Right hindlimb (tissue), 1 donor: ENCODE data around the gene LDLRAD3.
A peak's percentile ranks its signal among the peaks of the same experiment; 100 is the strongest.

Experiments used
- DNase-seq: peaks from one replicate; pipeline ENCODE4 v3.0.0-alpha.2; 2018

The LDLRAD3 gene

DNA sequence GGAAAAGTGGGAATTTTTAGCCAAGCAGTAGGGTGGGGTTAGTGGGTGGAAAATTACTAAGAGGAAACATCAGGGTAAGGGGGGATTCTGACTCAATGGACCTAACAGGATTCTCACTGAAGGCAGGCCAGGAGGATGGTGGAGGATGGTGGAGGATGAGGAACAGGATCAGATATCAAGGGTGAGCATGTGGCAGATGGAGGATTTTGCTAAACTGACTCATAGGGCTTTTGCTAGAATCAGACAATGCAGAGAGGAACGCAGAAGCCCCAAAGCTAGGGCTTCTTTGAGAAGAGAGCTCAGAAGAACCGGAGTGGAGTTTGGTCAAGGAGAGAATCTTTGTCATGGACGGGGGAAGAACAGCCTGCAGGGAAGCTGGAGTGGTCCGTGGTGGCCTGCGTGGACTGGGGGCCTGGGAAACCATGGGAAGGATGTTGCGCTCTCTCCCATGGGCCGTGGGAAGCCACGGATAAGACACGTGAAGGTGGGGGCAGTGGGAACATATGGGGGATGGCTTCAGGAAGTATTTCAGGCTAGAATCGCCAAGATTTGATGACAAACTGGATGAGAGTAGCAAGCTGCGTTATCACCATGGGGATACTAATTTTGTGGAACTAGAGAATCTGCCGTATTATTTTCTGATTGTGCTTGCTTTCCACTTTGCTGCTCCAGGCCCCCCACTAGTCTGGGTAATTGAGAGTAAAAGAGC, 165.2 kb downstream of the LDLRAD3 start:
- DNase-seq, result no peak

DNA sequence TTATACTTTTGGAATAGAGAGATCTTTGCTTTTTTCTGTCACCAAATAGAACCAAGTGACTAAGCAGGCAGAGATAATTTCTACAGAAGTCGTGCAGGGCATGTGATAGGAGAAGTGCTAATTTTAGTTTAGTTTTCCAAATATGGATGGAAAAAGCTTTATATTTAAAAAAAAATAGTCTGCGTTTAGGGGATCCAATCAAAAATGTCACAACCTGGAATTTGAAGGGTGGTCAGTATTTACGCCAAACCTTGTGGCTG, 165.7 kb downstream of the LDLRAD3 start:
- no peak for DNase-seq

DNA sequence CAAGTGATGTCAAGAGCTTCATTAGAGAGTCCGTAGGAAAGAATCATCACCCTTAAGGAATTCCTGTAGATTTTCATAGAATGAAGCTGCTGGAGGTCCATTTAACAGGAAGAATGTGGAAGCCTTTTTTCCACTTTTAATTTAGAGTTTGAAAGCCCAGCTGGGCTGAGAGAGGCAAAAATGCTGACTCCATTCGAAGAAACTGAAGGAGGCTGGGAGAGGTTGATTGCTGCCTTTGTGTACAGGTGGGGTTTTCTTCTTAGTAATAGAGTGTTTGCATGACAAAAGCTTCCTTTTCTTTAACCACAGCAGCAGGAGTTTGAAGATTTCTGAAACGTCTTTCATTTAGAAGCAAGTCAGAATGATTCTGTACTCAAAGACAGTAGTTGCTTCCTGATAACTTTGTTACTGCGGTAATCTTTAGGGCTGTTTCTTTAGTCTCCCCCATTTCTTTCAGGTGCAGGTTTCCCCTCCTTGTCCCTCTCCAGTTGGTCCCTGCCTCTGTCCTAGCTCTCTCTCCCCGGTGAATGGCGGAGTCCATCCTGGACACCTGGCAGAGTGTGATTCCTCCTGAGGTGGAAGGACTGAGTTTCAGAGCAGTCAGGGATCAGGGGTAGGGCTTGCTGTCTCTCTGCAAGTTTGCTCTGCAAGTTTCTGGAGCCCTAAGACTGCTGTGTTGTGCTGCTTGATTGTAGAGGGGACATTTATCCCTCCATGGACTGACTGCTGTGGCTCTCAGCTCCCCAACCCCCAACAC, 166.2 kb downstream of the LDLRAD3 start:
- no peak for DNase-seq

DNA sequence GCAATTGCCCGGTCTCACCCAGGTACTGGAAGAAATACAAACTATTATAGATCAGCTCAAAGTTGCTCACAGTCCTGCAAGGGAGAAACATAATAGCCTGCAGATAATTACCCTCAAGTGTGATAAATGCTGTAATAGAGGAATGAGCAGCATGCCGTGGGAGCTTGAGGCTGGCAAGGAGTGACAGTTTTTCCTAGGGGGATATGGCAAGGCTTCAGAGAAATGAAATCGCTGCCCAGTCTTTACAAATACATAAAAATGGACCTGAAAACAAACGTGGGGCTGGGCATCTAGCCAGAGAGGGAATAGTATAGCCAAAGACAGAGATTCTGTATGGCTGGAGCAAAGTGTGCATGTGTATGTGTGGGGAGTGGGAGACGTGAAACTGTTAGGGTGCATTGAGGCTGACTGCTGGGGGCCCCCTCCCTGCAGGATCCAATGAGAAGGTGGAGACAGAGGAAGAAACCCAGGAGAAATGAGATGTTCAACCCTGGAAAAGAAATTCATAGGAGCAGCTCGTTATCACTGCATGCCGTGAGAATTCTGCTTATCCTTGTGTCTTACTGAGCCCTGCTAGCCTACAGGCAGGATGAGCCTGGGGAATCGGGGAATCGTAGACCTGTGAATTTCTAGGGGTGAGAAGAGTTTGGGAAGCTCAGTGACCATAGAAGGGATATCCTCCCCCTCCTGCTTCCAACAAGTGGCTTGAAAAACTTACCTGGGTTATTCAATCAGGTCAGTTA, 167.0 kb downstream of the LDLRAD3 start:
- DNase-seq, result no peak

DNA sequence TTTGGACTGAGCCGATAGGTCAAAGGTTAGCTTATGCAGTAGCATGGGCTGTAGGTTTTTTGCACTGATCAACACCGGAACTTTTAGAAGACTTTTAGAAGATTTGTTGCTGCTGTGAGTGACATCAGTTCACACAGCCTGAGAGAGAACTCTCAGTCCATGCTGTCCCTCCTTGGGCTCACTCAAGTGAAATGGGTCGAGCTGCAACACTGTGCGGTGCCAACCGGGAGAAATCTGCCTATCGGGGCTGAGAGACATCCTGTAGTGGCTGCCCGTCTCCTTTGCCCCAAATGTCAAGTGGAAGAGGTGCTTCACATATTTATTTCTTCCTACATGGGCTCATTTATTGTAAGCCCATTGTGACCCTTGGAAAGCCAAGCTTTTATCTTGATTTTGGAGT, 170.2 kb downstream of the LDLRAD3 start:
- DNase-seq, result no peak

DNA sequence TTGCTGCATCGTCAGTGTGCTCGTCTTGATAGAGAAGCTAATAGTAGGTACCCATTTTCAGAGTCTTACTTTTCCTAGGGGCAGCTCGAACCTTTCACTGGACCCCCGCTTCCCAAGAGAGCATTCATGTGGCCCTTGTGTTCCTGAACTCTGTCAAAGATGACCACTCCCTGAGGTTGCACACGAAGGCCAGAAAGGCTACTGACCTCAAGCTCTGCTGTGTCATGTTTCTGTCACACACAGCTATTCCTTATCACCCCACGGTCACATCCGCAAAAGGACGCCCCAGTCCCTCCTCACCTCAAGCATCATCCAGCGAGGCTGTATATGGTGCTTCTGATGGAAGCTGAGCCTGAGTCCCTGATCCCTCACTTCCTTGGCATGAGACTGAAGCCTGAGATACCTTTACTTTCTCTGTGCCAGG, 171.5 kb downstream of the LDLRAD3 start:
- no peak for DNase-seq

DNA sequence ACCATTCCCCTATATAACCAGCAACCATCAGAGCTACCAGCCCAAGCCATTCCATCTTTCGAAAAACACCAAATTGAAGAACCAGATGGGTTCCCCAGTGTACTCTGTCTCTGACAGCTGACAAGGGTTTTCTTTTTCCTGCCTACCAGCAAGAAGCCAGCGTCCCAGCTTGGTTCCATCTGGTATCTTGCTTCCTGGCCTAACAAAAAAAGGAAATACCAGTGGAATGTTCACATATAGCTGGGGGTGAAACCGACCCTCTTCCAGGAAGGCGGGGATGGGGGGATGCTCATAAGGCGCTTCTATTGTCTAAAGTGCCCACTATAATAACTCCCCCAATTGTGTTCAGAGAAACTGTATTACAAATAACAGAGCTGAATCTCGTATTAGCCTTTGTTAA, 172.3 kb downstream of the LDLRAD3 start:
- DNase-seq, result no peak

DNA sequence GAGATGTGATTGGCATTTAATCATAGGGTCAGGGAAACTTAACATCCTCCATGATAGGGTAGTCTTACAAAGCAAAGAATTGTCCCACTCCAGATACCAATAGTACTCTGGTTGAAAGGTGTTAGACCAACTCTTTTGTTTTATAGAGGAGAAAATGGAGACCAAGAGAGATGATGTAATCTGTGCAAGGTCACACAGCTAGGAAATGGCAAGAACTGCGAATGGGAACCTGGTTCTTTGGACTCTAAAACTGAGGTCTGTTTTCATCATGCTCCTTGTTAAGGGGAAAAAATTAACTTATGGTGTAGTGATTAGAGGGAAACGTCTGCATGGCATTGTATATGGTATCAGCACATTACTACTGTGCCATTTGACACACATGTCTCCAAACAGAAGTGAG, 174.2 kb downstream of the LDLRAD3 start:
- no peak for DNase-seq

DNA sequence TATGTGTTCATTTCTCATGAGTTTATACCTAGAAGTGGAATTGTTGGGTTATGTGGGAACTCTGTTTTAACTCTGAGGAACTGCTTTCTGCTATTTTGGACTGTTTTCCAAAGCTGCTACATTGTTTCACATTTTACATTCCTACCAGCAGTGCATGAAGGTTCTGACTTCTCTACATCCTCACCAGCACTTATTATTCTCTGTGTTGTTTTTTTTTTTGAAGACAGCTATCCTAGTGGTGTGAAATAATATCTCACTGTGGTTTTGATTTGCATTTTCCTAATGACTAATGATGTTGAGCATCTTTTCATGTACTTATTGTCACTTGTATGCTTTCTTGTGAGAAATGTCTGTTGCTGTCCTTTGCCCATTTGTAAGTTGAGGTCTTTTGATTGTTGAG, 175.4 kb downstream of the LDLRAD3 start:
- no peak for DNase-seq

DNA sequence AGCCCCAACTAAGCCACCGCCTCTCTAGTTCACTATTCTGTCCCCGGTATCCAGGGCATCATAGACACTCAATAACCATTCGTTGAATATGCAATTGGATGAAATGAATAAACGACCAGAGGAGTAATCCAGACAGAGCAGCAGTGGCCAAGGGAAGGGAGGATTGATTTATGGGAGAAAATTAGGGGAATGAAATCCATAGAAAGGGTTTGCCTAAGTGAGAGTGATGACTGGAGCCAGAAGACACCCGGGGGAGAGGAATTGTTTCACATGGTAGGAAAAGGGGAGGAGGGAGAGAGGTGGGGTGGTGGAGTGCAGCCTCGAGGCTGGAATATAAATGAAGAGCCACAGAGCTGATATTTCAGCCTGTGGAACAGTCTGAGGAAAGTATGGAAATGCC, 177.2 kb downstream of the LDLRAD3 start:
- no peak for DNase-seq

DNA sequence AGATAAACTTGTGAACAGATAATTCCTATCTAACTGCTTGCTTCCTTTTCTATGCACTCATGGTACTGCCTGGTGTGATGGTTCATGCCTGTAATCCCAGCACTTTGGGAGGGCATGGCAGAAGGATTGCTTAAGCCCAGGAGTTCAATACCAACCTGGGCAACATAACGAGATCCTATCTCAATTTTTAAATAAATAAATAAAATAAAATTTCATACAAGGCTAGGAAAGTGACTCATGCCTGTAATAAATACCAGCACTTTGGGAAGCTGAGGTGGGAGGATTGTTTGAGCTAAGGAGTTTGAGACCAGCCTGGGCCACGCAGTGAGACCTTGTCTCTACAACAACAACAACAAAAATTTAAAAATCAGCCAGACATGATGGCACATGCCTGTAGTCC, 178.8 kb downstream of the LDLRAD3 start:
- no peak for DNase-seq

DNA sequence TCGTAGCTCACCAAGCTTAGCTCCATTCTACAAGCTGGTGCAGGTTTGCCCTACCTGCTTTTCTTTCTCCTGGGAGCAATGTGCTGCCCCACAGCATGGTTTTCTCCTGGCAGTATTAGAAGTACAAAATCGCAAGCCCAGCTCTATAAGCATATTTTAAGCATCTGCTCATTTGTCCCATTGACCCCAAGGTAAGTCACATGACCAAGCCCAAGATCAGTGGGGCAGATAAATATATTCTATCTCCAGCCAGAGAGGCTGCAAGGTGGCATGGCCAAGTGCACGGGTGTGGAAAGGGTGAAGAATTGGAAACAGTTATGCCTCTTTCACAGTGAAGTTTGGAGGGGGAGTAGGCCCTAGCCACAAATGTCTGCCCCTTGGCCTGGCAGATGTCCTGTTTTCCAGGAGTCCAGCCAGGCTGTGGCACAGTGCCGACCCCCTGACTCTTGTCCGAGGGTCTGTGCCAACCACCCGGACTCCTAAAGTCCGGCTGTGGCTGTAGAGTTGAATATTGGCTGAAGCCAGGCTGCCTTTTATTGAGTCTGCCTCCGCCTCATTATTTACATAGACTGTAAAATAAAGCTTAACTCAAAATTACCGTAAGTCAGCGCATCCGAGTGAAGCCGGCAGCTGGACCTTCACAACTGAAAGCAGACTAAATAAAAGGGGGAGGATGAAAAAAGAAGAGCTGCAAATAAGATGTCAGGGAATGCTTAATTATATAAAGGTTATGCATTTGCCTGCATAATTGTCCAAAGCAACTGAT, 179.7 kb downstream of the LDLRAD3 start:
- DNase-seq, result peak; percentile 80

DNA sequence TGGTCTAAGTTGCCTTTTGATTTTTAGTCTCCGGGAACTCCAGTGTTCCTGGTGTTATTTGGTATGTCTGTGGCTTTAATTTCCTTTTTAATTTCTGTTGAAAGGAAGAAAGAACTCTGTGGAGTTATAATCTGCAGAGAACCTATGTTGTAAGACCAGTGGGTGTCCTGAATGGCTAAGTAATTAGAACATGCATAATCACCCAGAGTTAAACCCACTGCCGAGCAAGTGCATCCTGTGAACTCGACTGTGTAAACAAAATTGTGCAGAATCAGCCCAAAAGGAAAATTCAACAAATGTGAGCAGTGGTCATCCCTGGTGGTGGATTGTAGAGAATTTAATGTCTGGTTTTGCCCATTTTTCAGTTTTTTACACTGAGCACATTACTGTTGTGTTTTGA, 182.8 kb downstream of the LDLRAD3 start:
- no peak for DNase-seq

DNA sequence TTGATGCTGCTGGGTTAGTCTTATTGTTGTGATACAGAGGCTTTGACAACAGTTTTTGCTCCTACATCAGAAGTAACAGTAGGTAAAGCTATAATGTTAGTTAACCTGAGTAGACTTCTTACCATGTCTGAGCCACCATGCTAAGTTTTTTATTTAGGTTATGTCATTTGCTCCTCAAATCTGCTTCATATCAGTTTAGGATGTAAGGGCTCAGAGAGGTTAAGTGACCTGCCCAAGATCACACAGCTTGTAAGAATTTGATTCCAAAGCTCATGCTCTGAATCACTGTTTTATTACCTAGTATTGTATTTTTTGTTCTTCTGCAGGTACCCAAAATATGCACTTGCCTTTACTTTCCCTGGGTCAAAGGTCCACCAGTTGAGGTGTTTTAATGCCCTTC, 183.7 kb downstream of the LDLRAD3 start:
- DNase-seq, result no peak

DNA sequence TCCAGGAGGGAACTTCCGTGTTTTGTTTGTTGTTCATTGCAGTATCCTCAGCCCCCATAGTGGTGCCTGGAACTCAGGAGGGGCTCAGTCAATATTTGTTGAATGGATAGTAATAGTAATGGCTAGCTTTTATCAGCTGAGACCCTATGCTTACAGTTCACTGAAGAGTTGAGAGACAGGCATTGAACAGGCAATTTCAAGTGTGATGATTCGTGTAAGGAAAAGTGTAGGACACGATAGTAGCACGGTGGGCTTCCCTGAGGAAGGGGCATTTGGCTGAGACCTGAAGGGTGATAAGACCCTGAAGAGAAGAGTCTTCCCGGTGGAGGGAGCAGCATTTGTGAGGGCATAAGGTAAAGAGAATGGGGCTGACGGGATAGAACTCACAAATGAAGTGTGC, 186.1 kb downstream of the LDLRAD3 start:
- DNase-seq, result no peak

DNA sequence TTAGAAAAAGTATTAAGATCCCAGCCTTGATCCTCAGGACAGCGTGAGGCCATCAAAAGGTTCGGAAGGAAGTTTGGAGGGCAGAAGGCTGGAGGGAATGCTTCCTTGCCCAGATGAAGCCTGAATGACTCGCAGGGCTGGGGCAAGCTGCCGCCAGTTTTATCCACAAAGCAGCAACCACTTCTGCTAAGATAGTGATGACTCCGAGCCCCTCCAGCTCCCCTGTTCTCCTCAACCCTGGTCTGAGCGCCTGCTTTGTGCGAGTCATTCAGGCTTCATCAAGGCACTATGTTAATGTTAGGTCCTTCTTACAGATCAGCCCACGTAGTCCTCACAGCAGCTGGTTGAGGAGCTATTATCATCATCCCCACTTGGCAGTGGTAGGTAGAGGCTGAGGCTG, 186.5 kb downstream of the LDLRAD3 start:
- DNase-seq, result no peak

DNA sequence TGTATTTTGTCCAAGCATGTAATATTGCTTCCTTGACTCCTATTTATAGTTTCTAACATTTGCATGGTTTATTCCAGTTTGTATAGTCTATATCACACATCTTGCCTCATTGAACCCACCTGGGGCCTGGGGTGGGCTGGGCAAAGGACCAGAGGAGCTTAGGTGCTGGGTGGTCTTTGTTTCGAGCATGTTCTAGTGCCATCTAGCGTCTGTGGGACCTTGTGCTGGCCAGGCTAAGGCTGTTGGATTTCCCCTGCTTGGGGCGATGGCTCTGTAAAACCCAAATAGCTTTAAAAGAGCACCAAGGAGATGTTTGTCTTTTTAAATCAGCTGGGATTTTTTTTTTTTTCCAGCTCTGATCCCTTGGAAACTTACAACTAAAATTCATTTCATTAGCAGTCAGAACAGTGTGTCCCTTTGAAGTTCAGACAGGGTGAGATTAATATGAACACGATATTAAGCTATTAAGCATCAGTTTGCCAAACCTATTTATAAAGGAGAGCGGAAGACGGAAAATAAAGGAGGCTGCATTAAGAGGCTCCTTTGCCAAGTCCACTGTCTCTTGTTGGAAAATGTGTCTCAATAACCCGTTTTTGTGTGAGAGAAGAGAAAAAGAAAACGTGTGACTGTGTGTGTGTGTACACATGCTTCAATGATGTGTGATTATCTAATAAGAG, 188.0 kb downstream of the LDLRAD3 start:
- DNase-seq, result peak; percentile 74

DNA sequence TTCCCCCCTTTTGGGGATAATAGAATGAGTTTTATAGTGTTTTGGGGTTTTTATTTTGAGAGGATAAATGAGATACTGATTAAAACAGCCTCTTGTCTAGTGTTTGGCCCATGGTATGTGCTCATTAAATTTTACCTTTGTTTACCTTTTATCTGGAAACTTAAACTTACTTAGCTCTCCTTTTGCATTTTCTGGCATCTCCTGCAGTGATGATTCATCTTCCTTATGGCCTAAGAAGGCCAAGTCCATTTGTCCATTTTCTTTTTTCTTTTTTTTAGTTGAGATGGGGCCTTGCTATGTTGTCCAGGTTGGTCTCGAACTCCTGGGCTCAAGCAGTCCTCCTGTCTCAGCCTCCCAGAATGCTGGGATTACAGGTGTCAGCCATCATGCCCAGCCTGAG, 189.1 kb downstream of the LDLRAD3 start:
- DNase-seq, result no peak

DNA sequence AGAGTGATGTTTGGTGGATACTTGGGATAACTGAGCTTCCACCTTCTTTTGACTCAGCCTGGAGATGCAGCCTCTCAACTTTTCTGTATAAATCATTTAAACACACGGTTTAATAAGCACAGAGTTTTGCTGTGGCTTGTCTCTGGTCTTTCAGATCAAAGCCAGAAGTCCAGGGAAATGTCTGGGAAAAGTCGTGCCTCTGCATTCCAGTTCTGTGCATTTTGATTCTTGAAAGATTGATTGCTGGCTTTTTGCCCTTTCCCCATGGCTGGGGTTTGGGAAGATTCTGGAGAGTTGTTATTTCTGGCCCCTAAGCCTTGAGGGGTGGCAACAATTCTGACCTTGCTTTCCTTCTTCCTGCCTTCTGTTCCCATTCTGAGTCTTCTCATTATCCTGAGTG, 191.2 kb downstream of the LDLRAD3 start:
- DNase-seq, result no peak

DNA sequence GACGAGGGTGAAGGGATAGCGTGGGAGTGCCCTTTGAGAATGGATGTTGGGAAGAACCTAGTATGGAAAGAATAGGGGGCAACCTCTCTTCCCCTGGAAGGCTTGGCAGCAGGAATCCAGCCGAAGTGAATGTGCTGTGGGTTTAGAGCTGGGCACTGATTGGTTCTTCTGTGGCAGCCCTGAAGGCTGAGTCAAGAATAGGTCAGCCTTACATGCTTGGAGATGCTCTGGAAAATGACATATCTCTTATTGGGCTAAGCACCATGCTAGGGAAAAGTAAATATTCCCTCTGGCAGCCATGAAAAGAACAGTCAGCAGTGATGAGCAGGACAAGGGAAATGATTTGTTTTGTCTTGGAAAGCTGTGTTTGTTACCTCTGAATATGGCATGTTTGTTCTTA, 195.9 kb downstream of the LDLRAD3 start:
- no peak for DNase-seq

DNA sequence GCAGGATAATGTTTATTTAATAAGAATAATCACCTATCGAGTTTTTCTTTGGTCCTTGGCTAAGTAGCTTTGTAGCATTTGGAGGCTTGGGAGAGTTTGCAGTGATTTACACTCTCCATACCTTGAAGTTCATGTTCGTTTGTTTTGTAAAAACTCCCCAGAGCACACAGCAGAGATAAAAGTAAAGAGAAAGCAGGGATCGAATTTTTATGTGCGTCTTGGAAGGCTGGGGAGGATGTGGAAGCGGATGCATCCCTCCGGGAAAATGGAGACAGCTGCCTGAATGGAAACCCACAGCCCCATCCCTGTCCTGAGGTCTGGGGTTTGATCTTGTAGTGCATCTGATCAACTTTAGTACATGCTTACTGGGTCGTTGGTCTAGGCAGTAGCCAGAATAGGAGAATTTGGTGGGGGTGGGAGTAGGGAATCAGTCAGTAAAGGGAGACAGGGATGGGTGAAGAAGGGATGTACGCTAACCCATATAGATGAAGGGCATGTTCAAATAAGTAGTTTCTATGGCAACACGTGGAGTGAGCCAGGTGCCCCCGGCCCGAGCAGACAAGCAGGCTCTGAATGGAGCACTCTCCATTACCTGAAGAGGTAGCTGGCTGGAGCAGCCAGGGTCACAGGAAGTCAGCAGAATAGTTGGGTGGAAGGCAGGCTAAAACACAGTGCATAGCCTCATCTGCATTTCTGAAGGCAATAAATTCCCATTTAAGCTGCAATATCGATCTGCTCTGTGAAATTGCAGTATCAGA, 197.5 kb downstream of the LDLRAD3 start:
- no peak for DNase-seq

DNA sequence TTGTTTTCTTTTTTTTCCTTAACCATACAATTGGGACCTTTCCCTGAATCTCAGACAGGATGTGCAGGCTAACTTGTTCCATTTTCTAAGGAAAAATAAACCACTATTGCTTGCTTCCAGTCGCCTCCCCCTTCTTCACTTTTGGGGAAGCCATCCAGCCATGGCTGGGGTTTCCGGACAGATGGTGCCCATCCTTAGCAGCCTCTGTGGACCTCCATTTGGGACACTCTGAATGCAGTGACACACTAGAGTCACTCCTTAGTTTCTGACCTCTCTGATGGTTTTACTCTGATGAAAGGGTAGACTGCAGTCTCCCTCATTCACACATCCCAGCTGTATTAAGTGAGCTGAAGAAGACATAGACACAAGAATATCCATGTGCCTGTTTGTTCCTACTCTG, 198.1 kb downstream of the LDLRAD3 start:
- no peak for DNase-seq
